Omental fat pad (tissue), 4 donors: Measurements from ENCODE around the gene CEP295NL. TPM values are rescaled to one million over a fixed set of nuclear protein-coding genes. Genes with fewer than 3 reads are reported as not detected.
"Not testable (repeated sequence)": the region's sequence is repeated elsewhere in the genome, so short reads cannot be mapped to it uniquely, and the experiment has no call there.

ENCODE experiments used
- ATAC-seq: fragments of 150-250 bp; one replicate; pipeline ENCODE4 v1.9.1; 2016; ENCODE audit warnings: mild to moderate bottlenecking, moderate library complexity; ENCODE audit not compliant: low FRiP score
- DNase-seq: peaks from one replicate; pipeline ENCODE4 v3.0.0-alpha.2; 2019; ENCODE audit warnings: low spot score
- CTCF ChIP-seq, 3 donors: fragments of 450-650 bp; IDR thresholded peaks; one replicate each; pipeline ENCODE4 v1.5.1; 2016 to 2017; ENCODE audit warnings: antibody characterized with exemption in 3 of 3, mild to moderate bottlenecking in 3 of 3, moderate library complexity in 2 of 3
- total RNA-seq, 4 donors: library from RNA; depleted of rRNA; stranded (reverse); fragments of >200 nt; gene quantifications; one replicate each; pipeline ENCODE4 v1.1.0, GENCODE V29; 2016

Gene CEP295NL
- total RNA-seq, 4 donors from 2014 or later: 2.7 to 11.8 (median 5.5) TPM

DNA sequence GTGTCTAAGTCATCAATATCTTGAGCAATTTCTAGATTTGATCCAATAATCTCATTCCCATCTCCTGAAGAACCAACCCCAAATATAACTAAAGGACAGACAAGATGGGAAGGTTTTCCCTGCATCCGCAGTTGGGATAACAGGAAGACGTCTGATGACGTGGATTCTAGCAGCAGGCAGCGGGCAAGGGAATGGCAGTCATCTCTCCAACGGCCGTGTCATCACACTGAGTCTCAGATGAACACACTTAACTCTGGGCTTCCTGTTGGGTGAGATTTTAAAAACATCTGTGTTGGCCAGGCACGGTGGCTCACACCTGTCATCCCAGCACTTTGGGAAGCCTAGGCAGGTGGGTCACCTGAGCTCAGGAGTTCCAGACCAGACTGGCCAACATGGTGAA lies 43.1 kb upstream of the CEP295NL start:
- TF ChIP-seq CTCF (IDR thresholded peaks at IDR 0.05): no peak
- no peak for ATAC-seq

GRCh38 chr17:78945455-78945854 lies 42.5 kb upstream of the CEP295NL start:
- ATAC-seq, DNase-seq: not testable (repeated sequence)

More for the DNA sequence above, 43.1 kb upstream of the CEP295NL start:
- no peak for DNase-seq

DNA sequence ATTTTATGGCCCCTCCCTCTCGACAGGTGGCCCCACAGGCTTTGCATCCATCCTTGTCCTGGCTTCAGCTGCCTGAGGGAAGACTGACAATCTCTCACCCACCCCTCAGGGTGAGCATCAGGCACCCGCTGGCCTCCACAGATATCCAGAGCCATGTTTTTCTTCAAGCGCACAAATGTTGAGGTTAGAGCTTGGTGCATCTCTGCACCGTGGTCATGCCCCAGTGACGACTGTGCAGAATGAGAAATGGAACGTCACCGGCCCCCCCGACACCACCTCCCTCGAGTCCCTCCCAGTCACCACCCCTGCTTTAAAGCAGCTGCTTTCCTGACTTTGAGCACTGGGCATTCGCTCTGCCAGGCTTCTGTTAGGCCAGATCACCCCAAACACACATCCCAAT lies 42.0 kb upstream of the CEP295NL start:
- ATAC-seq (no peak), DNase-seq (no peak)
- TF ChIP-seq CTCF (IDR thresholded peaks at IDR 0.05): no peak

DNA sequence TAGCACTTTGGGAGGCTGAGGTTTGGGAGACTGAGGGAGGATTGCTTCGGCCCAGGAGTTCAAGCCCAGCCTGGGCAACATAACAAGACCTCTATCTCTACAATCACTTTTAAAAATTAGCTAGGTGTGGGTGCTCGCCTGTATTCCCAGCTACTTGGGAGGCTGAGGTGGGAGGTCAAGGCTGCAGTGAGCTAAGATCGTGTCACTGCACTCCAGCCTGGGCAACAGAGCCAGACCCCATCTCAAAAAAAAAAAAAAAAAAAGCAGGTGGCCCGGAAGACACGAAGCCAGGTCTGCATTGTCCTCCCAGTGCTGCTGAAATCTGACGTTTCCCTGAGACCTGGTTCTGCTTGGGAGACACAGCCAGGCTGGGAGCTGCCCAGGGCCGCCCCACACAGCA lies 41.0 kb upstream of the CEP295NL start:
- no peak for DNase-seq
- ATAC-seq: no peak
- TF ChIP-seq CTCF (IDR thresholded peaks at IDR 0.05): no peak

- ATAC-seq: no peak
- no peak for TF ChIP-seq CTCF (IDR thresholded peaks at IDR 0.05)
Measured at GRCh38 chr17:78940708-78941107, 37.7 kb upstream of the CEP295NL start.

GRCh38 chr17:78940258-78940657 lies 37.3 kb upstream of the CEP295NL start:
- no peak for TF ChIP-seq CTCF (IDR thresholded peaks at IDR 0.05)
- ATAC-seq: no peak
- no peak for DNase-seq

More at GRCh38 chr17:78940708-78941107, 37.7 kb upstream of the CEP295NL start:
- DNase-seq: no peak

- no peak for DNase-seq
- no peak for ATAC-seq
- no peak for TF ChIP-seq CTCF (IDR thresholded peaks at IDR 0.05)
Measured at GRCh38 chr17:78939615-78940014, 36.6 kb upstream of the CEP295NL start.

- ATAC-seq: no peak
- no peak for TF ChIP-seq CTCF (IDR thresholded peaks at IDR 0.05)
- DNase-seq: no peak
Measured at GRCh38 chr17:78937561-78937960, 34.6 kb upstream of the CEP295NL start.
